Measurements from ENCODE around the gene C1orf52. TPM values are rescaled to one million over a fixed set of nuclear protein-coding genes. Genes with fewer than 3 reads are reported as not detected.

The C1orf52 gene
- polyA plus RNA-seq, 3 donors: 18.5 to 29.1 (median 19.7) TPM

DNA sequence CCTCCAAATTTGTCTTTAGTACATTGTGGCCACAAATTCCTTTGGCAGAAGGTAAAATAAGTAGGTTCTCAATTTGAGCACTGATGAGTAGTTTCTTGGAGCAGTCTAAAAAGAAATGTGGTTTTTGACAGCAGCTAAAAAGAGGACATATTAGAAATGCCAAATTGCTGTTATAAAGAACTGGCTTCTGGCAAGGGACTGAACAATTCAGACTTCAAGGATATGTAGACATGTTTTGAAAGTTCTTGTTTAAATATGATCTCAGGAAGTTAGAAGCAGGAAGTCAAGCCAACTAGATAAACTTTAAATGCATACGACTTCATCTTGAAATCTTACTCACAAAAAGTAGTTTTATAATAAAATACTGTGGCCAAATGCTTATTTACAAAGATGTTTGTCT, 18.8 kb downstream of the C1orf52 start:
- H3K4me2 ChIP-seq (replicated peaks; ENCODE audit: extremely low read depth, low read length, poor library complexity, severe bottlenecking): no peak overlapping the region
- peaks cover 0 to 3% (median 3%) of the 10 kb centered on the region in 3 donors for H3K27me3 Mint-ChIP-seq (ENCODE audit: low read depth in 3 of 3)
- no peak overlapping the region for H3K27ac ChIP-seq (ENCODE audit: low read depth in 1 of 2, low read length in 2 of 2)
- H3K9me3 Mint-ChIP-seq: peaks cover 0 to 4% (median 0%) of the 10 kb centered on the region in 7 donors
- intact Hi-C loops (cut with micrococcal nuclease): no loop called here
- H3K36me3 Mint-ChIP-seq: no peaks in the 10 kb centered on the region
- no peaks in the 10 kb centered on the region for H3K79me2 ChIP-seq (ENCODE audit: insufficient read depth, low read length)
- H3K9me3 ChIP-seq (replicated peaks in 1 of 2; ENCODE audit: control insufficient read depth in 1 of 2, insufficient read depth in 1 of 2, low read length in 2 of 2): no peaks in the 10 kb centered on the region
- H3K4me3 ChIP-seq (replicated peaks in 1 of 3; ENCODE audit: low read depth in 2 of 3, low read length in 3 of 3): no peak overlapping the region
- no peak for DNase-seq
- no peaks in the 10 kb centered on the region for H3K4me1 ChIP-seq (ENCODE audit: control insufficient read depth in 1 of 2, insufficient read depth in 2 of 2, low read length in 2 of 2)
- H3K9ac ChIP-seq (ENCODE audit: insufficient read depth, low read length, poor library complexity, severe bottlenecking): no peak overlapping the region
- no peaks in the 10 kb centered on the region for H3K36me3 ChIP-seq (replicated peaks in 1 of 2; ENCODE audit: control insufficient read depth in 1 of 2, insufficient read depth in 2 of 2, low read length in 2 of 2)
- no peak overlapping the region for H3K4me3 Mint-ChIP-seq
- no CpG with 5 or more reads among the region's 1 CpG for WGBS (ENCODE audit: insufficient coverage)
- no peaks in the 10 kb centered on the region for H3K27me3 ChIP-seq (ENCODE audit: control insufficient read depth in 2 of 2, insufficient read depth in 2 of 2, low read length in 2 of 2)
- no peak overlapping the region for H3K27ac Mint-ChIP-seq
- no peaks in the 10 kb centered on the region for H4K20me1 ChIP-seq (ENCODE audit: insufficient read depth, low read length)
- H2AFZ ChIP-seq (ENCODE audit: insufficient read depth, low read depth, low read length, poor library complexity, severe bottlenecking): no peak overlapping the region
- TF ChIP-seq, protein P1, sequence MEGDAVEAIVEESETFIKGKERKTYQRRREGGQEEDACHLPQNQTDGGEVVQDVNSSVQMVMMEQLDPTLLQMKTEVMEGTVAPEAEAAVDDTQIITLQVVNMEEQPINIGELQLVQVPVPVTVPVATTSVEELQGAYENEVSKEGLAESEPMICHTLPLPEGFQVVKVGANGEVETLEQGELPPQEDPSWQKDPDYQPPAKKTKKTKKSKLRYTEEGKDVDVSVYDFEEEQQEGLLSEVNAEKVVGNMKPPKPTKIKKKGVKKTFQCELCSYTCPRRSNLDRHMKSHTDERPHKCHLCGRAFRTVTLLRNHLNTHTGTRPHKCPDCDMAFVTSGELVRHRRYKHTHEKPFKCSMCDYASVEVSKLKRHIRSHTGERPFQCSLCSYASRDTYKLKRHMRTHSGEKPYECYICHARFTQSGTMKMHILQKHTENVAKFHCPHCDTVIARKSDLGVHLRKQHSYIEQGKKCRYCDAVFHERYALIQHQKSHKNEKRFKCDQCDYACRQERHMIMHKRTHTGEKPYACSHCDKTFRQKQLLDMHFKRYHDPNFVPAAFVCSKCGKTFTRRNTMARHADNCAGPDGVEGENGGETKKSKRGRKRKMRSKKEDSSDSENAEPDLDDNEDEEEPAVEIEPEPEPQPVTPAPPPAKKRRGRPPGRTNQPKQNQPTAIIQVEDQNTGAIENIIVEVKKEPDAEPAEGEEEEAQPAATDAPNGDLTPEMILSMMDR (IDR thresholded peaks at IDR 0.05): no peak
- H3K4me1 Mint-ChIP-seq: peaks cover 3% of the 10 kb centered on the region

DNA sequence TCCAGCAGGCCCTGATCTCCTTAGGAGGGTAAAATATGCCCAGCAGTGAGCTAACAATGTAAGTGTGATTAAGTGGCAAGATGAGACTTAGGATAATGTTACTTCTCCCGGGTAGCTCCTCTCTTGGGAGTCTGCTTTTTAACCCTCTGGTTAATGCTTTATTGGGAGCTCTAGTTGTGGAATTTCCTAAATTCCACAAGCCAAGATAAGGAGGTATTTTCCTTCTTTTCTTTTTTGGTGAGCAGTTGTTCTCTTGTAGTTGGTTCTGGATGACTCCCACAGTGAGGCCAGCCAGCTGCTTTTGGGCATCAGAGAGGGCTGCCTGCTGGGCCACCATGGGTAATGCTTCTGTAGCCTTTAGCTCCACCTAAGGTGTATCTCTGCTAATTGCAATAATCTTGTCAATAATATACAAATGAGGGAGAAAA, 19.3 kb downstream of the C1orf52 start:
- peaks cover 0 to 3% (median 3%) of the 10 kb centered on the region in 3 donors for H3K27me3 Mint-ChIP-seq (ENCODE audit: low read depth in 3 of 3)
- no peak overlapping the region for H3K27ac Mint-ChIP-seq
- no peaks in the 10 kb centered on the region for H3K9me3 ChIP-seq (replicated peaks in 1 of 2; ENCODE audit: control insufficient read depth in 1 of 2, insufficient read depth in 1 of 2, low read length in 2 of 2)
- H3K36me3 Mint-ChIP-seq: no peaks in the 10 kb centered on the region
- no peak for DNase-seq
- H3K4me1 ChIP-seq (ENCODE audit: control insufficient read depth in 1 of 2, insufficient read depth in 2 of 2, low read length in 2 of 2): no peaks in the 10 kb centered on the region
- H3K27me3 ChIP-seq (ENCODE audit: control insufficient read depth in 2 of 2, insufficient read depth in 2 of 2, low read length in 2 of 2): no peaks in the 10 kb centered on the region
- no peak overlapping the region for H2AFZ ChIP-seq (ENCODE audit: insufficient read depth, low read depth, low read length, poor library complexity, severe bottlenecking)
- H3K4me1 Mint-ChIP-seq: peaks cover 3% of the 10 kb centered on the region
- no peak overlapping the region for H3K4me2 ChIP-seq (replicated peaks; ENCODE audit: extremely low read depth, low read length, poor library complexity, severe bottlenecking)
- TF ChIP-seq, protein P1 (IDR thresholded peaks at IDR 0.05): no peak
- WGBS (ENCODE audit: insufficient coverage): no CpG with 5 or more reads among the region's 1 CpG
- no peak overlapping the region for H3K4me3 ChIP-seq (replicated peaks in 1 of 3; ENCODE audit: low read depth in 2 of 3, low read length in 3 of 3)
- no peaks in the 10 kb centered on the region for H4K20me1 ChIP-seq (ENCODE audit: insufficient read depth, low read length)
- H3K27ac ChIP-seq (ENCODE audit: low read depth in 1 of 2, low read length in 2 of 2): no peak overlapping the region
- no peaks in the 10 kb centered on the region for H3K36me3 ChIP-seq (replicated peaks in 1 of 2; ENCODE audit: control insufficient read depth in 1 of 2, insufficient read depth in 2 of 2, low read length in 2 of 2)
- no peak overlapping the region for H3K9ac ChIP-seq (ENCODE audit: insufficient read depth, low read length, poor library complexity, severe bottlenecking)
- intact Hi-C loops (cut with micrococcal nuclease): no loop called here
- H3K4me3 Mint-ChIP-seq: no peak overlapping the region
- H3K9me3 Mint-ChIP-seq: peaks cover 0 to 4% (median 0%) of the 10 kb centered on the region in 7 donors
- H3K79me2 ChIP-seq (ENCODE audit: insufficient read depth, low read length): no peaks in the 10 kb centered on the region

Measured in CD14-positive monocyte (primary cell).